ENCODE data around the gene RFTN2. TPM values are rescaled to one million over a fixed set of nuclear protein-coding genes. Genes with fewer than 3 reads are reported as not detected.

The RFTN2 gene
- total and polyA plus RNA-seq, 2 of the 13 experiments (the other 11 are each of a cell fraction or from before 2014, with no cell fraction given), result not detected

DNA sequence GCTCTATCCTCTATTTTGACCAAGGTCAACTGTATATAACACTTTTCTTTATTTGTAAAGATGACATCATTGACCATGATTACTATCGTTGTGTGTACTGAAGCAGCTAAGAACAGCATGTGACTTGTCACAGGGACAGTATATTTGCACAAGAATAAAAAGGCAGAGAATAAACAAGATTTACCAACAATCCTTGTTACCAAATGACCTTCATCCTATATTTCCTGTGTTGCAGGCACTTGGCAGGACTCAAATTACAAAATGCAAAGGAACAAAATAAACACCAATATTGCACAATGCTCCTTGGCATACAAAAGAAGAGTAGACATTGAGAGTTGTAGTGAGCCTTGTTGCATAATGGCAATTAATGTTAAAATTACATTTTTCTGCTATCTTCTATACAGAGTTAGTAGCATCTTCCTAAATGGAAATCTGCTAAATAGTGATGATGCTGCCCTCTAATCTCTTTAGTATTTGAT is 61.8 kb downstream of the RFTN2 start (continued):
- TF ChIP-seq ZIK1 (CRISPR knock-in tag; IDR thresholded peaks at IDR 0.05; ENCODE audit: borderline replicate concordance, low read depth) (0 out of 2 replicates have a peak, but pooled peaks have one; percentile 31), ZNF788 (CRISPR knock-in tag; IDR thresholded peaks at IDR 0.05; ENCODE audit: borderline replicate concordance) (peak; percentile 60; the same call in 1 of the 2 replicates), MYNN (CRISPR knock-in tag; IDR thresholded peaks at IDR 0.05; ENCODE audit: low read depth) (no peak), MAZ (IDR thresholded peaks at IDR 0.05; ENCODE audit: borderline replicate concordance, low read depth, low read length) (no peak), MAZ (CRISPR knock-in tag; IDR thresholded peaks at IDR 0.05; ENCODE audit: low read depth) (peak; percentile 85), ZNF256 (CRISPR knock-in tag; conservative IDR thresholded peaks at IDR 0.05) (no peak), ZNF557 (CRISPR knock-in tag; IDR thresholded peaks at IDR 0.05) (no peak), ZKSCAN1 (IDR thresholded peaks at IDR 0.05; ENCODE audit: low read length) (0 out of 2 replicates have a peak, but pooled peaks have one; percentile 68), ZBTB7A (CRISPR knock-in tag; IDR thresholded peaks at IDR 0.05) (no peak), AGO2 (optimal IDR thresholded peaks at IDR 0.05; ENCODE audit: low read depth, low read length) (no peak), NFKBIZ (CRISPR knock-in tag; IDR thresholded peaks at IDR 0.05) (peak; percentile 100), DMAP1 (CRISPR knock-in tag; IDR thresholded peaks at IDR 0.05) (peak; percentile 70; the same call in 1 of the 2 replicates), KLF13 (CRISPR knock-in tag; IDR thresholded peaks at IDR 0.05) (no peak), ZFY (CRISPR knock-in tag; IDR thresholded peaks at IDR 0.05) (no peak), TCF7 (IDR thresholded peaks at IDR 0.05; ENCODE audit: low read depth) (peak; percentile 95), PCBP2 (optimal IDR thresholded peaks at IDR 0.05; ENCODE audit: low read depth, low read length, poor library complexity, severe bottlenecking) (no peak)
- TF ChIP-seq, protein P1, sequence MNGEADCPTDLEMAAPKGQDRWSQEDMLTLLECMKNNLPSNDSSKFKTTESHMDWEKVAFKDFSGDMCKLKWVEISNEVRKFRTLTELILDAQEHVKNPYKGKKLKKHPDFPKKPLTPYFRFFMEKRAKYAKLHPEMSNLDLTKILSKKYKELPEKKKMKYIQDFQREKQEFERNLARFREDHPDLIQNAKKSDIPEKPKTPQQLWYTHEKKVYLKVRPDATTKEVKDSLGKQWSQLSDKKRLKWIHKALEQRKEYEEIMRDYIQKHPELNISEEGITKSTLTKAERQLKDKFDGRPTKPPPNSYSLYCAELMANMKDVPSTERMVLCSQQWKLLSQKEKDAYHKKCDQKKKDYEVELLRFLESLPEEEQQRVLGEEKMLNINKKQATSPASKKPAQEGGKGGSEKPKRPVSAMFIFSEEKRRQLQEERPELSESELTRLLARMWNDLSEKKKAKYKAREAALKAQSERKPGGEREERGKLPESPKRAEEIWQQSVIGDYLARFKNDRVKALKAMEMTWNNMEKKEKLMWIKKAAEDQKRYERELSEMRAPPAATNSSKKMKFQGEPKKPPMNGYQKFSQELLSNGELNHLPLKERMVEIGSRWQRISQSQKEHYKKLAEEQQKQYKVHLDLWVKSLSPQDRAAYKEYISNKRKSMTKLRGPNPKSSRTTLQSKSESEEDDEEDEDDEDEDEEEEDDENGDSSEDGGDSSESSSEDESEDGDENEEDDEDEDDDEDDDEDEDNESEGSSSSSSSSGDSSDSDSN (CRISPR knock-in tag; IDR thresholded peaks at IDR 0.05), result no peak
- TF ChIP-seq, protein P2, sequence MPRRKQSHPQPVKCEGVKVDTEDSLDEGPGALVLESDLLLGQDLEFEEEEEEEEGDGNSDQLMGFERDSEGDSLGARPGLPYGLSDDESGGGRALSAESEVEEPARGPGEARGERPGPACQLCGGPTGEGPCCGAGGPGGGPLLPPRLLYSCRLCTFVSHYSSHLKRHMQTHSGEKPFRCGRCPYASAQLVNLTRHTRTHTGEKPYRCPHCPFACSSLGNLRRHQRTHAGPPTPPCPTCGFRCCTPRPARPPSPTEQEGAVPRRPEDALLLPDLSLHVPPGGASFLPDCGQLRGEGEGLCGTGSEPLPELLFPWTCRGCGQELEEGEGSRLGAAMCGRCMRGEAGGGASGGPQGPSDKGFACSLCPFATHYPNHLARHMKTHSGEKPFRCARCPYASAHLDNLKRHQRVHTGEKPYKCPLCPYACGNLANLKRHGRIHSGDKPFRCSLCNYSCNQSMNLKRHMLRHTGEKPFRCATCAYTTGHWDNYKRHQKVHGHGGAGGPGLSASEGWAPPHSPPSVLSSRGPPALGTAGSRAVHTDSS (CRISPR knock-in tag; conservative IDR thresholded peaks at IDR 0.05), result no peak
- TF ChIP-seq, protein P3, sequence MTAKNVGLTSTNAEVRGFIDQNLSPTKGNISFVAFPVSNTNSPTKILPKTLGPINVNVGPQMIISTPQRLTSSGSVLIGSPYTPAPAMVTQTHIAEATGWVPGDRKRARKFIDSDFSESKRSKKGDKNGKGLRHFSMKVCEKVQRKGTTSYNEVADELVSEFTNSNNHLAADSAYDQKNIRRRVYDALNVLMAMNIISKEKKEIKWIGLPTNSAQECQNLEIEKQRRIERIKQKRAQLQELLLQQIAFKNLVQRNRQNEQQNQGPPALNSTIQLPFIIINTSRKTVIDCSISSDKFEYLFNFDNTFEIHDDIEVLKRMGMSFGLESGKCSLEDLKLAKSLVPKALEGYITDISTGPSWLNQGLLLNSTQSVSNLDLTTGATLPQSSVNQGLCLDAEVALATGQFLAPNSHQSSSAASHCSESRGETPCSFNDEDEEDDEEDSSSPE (CRISPR knock-in tag; IDR thresholded peaks at IDR 0.05), result peak; percentile 62; the same call in 1 of the 2 replicates
- TF ChIP-seq, protein P4, sequence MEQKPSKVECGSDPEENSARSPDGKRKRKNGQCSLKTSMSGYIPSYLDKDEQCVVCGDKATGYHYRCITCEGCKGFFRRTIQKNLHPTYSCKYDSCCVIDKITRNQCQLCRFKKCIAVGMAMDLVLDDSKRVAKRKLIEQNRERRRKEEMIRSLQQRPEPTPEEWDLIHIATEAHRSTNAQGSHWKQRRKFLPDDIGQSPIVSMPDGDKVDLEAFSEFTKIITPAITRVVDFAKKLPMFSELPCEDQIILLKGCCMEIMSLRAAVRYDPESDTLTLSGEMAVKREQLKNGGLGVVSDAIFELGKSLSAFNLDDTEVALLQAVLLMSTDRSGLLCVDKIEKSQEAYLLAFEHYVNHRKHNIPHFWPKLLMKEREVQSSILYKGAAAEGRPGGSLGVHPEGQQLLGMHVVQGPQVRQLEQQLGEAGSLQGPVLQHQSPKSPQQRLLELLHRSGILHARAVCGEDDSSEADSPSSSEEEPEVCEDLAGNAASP (CRISPR knock-in tag; IDR thresholded peaks at IDR 0.05; ENCODE audit: borderline replicate concordance), result peak; percentile 96
- TF ChIP-seq, protein P5, sequence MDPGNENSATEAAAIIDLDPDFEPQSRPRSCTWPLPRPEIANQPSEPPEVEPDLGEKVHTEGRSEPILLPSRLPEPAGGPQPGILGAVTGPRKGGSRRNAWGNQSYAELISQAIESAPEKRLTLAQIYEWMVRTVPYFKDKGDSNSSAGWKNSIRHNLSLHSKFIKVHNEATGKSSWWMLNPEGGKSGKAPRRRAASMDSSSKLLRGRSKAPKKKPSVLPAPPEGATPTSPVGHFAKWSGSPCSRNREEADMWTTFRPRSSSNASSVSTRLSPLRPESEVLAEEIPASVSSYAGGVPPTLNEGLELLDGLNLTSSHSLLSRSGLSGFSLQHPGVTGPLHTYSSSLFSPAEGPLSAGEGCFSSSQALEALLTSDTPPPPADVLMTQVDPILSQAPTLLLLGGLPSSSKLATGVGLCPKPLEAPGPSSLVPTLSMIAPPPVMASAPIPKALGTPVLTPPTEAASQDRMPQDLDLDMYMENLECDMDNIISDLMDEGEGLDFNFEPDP (CRISPR knock-in tag; conservative IDR thresholded peaks at IDR 0.05), result no peak

Data from HepG2 (cell line).